ENCODE data around the gene GRID1. TPM values are rescaled to one million over a fixed set of nuclear protein-coding genes. Genes with fewer than 3 reads are reported as not detected.

GRID1 gene
- total and polyA plus RNA-seq, 10 of the 15 experiments (the other 5 are each of a cell fraction or from before 2014, with no cell fraction given), result 0.04 to 0.62 (median 0.08) TPM; not detected in 5

- SMC1A ChIA-PET (ENCODE audit: uncharacterized antibody, unreplicated experiment), result no interaction called here
- RAD21 ChIA-PET (ENCODE audit: unreplicated experiment), result no interaction called here
- Histone ChIP-seq H3K9ac (ENCODE audit: control insufficient read depth, insufficient read depth, low read length) (no peak overlapping the region), H3K79me2 (ENCODE audit: control insufficient read depth, insufficient read depth, low read length) (no peaks in the 10 kb centered on the region), H3K4me3 (no peak overlapping the region), H2AFZ (ENCODE audit: control insufficient read depth, low read depth, low read length) (no peak overlapping the region), H3K4me2 (ENCODE audit: control insufficient read depth, insufficient read depth) (no peak overlapping the region), H3K9me3 (replicated peaks; ENCODE audit: control insufficient read depth, insufficient read depth, low read length) (no peaks in the 10 kb centered on the region), H3K27me3 (replicated peaks in 1 of 2; ENCODE audit: control insufficient read depth in 2 of 2, insufficient read depth in 2 of 2, low read length in 1 of 2) (peaks cover 0 to 1% of the 10 kb centered on the region in 2 experiments; a peak in 3 of 4 replicates), H3K36me3 (ENCODE audit: control insufficient read depth in 2 of 2, insufficient read depth in 2 of 2, low read length in 1 of 2) (no peaks in the 10 kb centered on the region), H4K20me1 (ENCODE audit: control insufficient read depth, insufficient read depth) (no peaks in the 10 kb centered on the region; the same call in 1 of the 2 replicates), H3K4me1 (ENCODE audit: control insufficient read depth, insufficient read depth, low read length) (no peaks in the 10 kb centered on the region), H3K27ac (ENCODE audit: control insufficient read depth, insufficient read depth) (no peak overlapping the region)
- DNase-seq (ENCODE audit: low read depth, low spot score) (no peak), FAIRE-seq (no peak), ATAC-seq (no peak)
- POLR2A ChIA-PET, result no interaction called here
- in situ Hi-C loops (cut with MboI) (no loop called here), intact Hi-C loops (cut with micrococcal nuclease; ENCODE audit: unreplicated experiment) (no loop called here)
- 27% methylated on average over 6 of the region's 6 CpGs for WGBS (ENCODE audit: insufficient coverage, insufficient replicate concordance, low lambda C conversion rate, missing lambda C conversion rate)
- CTCF ChIA-PET, result no interaction called here
- no peak for TF ChIP-seq HDAC6 (IDR thresholded peaks at IDR 0.05; ENCODE audit: unreplicated experiment)
- TF ChIP-seq CEBPB (IDR thresholded peaks at IDR 0.05; ENCODE audit: borderline replicate concordance in 1 of 2, low read depth in 2 of 2, low read length in 2 of 2), result peak in 1 of 2 experiments; percentile 36; a peak in 1 of 4 replicates
- no TSS peak for BruUV-seq (replicated peaks)
Measured at GRCh38 chr10:86164174-86164774, 202.3 kb downstream of the GRID1 start.

- ChIA-PET SMC1A (ENCODE audit: uncharacterized antibody, unreplicated experiment) (no interaction called here), POLR2A (no interaction called here), CTCF (no interaction called here), RAD21 (ENCODE audit: unreplicated experiment) (interaction anchor here (0.7 kb wide), 1 partner anchor 37 kb away, joined by 3 read pairs; no protein-coding TSS in a partner anchor)
- H3K9ac ChIP-seq (ENCODE audit: control insufficient read depth, insufficient read depth, low read length), result no peak overlapping the region
- no peak overlapping the region for H2AFZ ChIP-seq (ENCODE audit: control insufficient read depth, low read depth, low read length)
- no peaks in the 10 kb centered on the region for H3K36me3 ChIP-seq (ENCODE audit: control insufficient read depth in 2 of 2, insufficient read depth in 2 of 2, low read length in 1 of 2)
- no peak for ATAC-seq
- no peak for DNase-seq (ENCODE audit: low read depth, low spot score)
- intact Hi-C loops (cut with micrococcal nuclease; ENCODE audit: unreplicated experiment), result no loop called here
- 18% methylated on average over 13 of the region's 13 CpGs for WGBS (ENCODE audit: insufficient coverage, insufficient replicate concordance, low lambda C conversion rate, missing lambda C conversion rate)
- no TSS peak for BruUV-seq (replicated peaks)
- FAIRE-seq, result no peak
- H3K4me1 ChIP-seq (ENCODE audit: control insufficient read depth, insufficient read depth, low read length), result no peaks in the 10 kb centered on the region
- H3K4me3 ChIP-seq, result no peak overlapping the region
- H3K9me3 ChIP-seq (replicated peaks; ENCODE audit: control insufficient read depth, insufficient read depth, low read length), result no peaks in the 10 kb centered on the region
- peaks cover 0 to 1% of the 10 kb centered on the region in 2 experiments; a peak in 2 of 4 replicates for H3K27me3 ChIP-seq (replicated peaks in 1 of 2; ENCODE audit: control insufficient read depth in 2 of 2, insufficient read depth in 2 of 2, low read length in 1 of 2)
- no peaks in the 10 kb centered on the region for H3K79me2 ChIP-seq (ENCODE audit: control insufficient read depth, insufficient read depth, low read length)
- H3K4me2 ChIP-seq (ENCODE audit: control insufficient read depth, insufficient read depth), result no peak overlapping the region
- in situ Hi-C loops (cut with MboI), result no loop called here
- no peak overlapping the region for H3K27ac ChIP-seq (ENCODE audit: control insufficient read depth, insufficient read depth)
- no peaks in the 10 kb centered on the region; the same call in 1 of the 2 replicates for H4K20me1 ChIP-seq (ENCODE audit: control insufficient read depth, insufficient read depth)
- no peak for TF ChIP-seq KLF5 (IDR thresholded peaks at IDR 0.05; ENCODE audit: partially characterized antibody)
- TF ChIP-seq EED (IDR thresholded peaks at IDR 0.05; ENCODE audit: low read depth), result no peak
- TF ChIP-seq, protein P1, sequence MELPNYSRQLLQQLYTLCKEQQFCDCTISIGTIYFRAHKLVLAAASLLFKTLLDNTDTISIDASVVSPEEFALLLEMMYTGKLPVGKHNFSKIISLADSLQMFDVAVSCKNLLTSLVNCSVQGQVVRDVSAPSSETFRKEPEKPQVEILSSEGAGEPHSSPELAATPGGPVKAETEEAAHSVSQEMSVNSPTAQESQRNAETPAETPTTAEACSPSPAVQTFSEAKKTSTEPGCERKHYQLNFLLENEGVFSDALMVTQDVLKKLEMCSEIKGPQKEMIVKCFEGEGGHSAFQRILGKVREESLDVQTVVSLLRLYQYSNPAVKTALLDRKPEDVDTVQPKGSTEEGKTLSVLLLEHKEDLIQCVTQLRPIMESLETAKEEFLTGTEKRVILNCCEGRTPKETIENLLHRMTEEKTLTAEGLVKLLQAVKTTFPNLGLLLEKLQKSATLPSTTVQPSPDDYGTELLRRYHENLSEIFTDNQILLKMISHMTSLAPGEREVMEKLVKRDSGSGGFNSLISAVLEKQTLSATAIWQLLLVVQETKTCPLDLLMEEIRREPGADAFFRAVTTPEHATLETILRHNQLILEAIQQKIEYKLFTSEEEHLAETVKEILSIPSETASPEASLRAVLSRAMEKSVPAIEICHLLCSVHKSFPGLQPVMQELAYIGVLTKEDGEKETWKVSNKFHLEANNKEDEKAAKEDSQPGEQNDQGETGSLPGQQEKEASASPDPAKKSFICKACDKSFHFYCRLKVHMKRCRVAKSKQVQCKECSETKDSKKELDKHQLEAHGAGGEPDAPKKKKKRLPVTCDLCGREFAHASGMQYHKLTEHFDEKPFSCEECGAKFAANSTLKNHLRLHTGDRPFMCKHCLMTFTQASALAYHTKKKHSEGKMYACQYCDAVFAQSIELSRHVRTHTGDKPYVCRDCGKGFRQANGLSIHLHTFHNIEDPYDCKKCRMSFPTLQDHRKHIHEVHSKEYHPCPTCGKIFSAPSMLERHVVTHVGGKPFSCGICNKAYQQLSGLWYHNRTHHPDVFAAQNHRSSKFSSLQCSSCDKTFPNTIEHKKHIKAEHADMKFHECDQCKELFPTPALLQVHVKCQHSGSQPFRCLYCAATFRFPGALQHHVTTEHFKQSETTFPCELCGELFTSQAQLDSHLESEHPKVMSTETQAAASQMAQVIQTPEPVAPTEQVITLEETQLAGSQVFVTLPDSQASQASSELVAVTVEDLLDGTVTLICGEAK (IDR thresholded peaks at IDR 0.05; ENCODE audit: borderline replicate concordance), result no peak
- TF ChIP-seq MEF2B (IDR thresholded peaks at IDR 0.05; ENCODE audit: partially characterized antibody, poor library complexity, severe bottlenecking), result no peak
- TF ChIP-seq CBFB (IDR thresholded peaks at IDR 0.05; ENCODE audit: low read depth), result no peak
- TF ChIP-seq SREBF1 (IDR thresholded peaks at IDR 0.05; ENCODE audit: low read length), result no peak
- TF ChIP-seq CHD1 (IDR thresholded peaks at IDR 0.05; ENCODE audit: low read depth, low read length), result no peak
- no peak for TF ChIP-seq IKZF2 (IDR thresholded peaks at IDR 0.05)
- TF ChIP-seq, protein P2, sequence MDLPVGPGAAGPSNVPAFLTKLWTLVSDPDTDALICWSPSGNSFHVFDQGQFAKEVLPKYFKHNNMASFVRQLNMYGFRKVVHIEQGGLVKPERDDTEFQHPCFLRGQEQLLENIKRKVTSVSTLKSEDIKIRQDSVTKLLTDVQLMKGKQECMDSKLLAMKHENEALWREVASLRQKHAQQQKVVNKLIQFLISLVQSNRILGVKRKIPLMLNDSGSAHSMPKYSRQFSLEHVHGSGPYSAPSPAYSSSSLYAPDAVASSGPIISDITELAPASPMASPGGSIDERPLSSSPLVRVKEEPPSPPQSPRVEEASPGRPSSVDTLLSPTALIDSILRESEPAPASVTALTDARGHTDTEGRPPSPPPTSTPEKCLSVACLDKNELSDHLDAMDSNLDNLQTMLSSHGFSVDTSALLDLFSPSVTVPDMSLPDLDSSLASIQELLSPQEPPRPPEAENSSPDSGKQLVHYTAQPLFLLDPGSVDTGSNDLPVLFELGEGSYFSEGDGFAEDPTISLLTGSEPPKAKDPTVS (IDR thresholded peaks at IDR 0.05; ENCODE audit: low read depth, low read length), result no peak
Measured at GRCh38 chr10:86163522-86164173, 202.9 kb downstream of the GRID1 start.
